ENCODE results near the gene FAHD2A.
"Not testable (repeated sequence)": the region's sequence is repeated elsewhere in the genome, so short reads cannot be mapped to it uniquely, and the experiment has no call there.

FAHD2A gene

DNA sequence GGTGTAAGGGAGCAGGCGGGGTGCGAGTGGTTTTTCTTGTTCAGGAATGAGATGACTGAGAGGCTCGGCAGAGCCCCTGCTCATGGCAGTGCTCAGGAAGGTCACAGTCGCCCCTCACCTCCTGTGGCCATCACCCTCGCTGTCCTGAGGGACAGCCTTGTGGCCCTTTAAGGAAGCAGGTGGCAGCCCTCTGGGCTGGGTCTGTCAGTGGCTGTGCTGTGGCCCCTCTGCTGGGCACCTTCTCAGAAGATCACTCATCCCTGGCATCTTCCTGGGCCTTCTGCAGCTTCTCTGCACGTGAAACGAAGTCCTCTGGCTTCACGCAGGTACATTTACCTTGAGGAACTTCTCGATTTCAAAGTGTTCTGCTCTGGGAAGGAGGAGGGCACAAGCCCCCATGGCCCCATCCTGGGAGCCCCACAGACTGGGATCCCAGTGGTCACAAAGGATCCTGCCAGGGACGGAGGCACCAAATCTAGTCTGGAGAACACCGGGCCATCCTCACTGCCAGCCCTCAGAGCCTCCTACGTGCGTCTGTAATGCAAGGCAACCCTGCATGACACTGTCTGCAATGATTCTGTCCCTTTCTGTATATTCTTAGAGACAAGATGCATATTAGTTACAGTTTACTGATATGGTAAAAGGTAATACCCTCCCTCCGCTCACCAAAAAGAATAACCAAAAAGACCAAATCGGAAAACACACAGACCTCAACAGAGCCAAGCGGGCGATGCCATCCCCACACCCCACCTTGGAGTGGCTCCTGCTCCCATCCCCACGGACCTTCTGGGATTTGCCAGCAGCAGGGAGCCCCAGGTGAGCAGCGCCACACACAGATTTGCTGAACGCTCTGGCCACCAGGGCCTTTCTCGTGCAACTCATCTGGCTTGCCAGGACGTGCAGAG is 25.9 kb upstream of the FAHD2A start:
- Histone ChIP-seq H3K36me3 (ENCODE audit: low read length) (no peaks in the 10 kb centered on the region), H3K4me2 (ENCODE audit: low read depth, low read length, poor library complexity, severe bottlenecking) (no peak overlapping the region), H3K4me3 (ENCODE audit: insufficient read depth, low read length, poor library complexity, severe bottlenecking) (no peak overlapping the region), H3K9me2 (replicated peaks; ENCODE audit: insufficient read depth, low read length) (no peaks in the 10 kb centered on the region), H3K9me3 (ENCODE audit: insufficient read depth, low read length) (no peaks in the 10 kb centered on the region), H3F3A (ENCODE audit: insufficient read depth) (no peaks in the 10 kb centered on the region), H3K27me3 (ENCODE audit: low read length) (no peaks in the 10 kb centered on the region), H2AFZ (ENCODE audit: low read depth, low read length, severe bottlenecking) (no peak overlapping the region), H4K20me1 (ENCODE audit: low read depth, low read length) (no peaks in the 10 kb centered on the region), H3K9ac (ENCODE audit: low read length) (no peak overlapping the region), H3K79me2 (ENCODE audit: insufficient read depth, low read length) (no peaks in the 10 kb centered on the region), H3K27ac (ENCODE audit: low read depth, low read length) (no peak overlapping the region)
- TF ChIP-seq, protein P1, sequence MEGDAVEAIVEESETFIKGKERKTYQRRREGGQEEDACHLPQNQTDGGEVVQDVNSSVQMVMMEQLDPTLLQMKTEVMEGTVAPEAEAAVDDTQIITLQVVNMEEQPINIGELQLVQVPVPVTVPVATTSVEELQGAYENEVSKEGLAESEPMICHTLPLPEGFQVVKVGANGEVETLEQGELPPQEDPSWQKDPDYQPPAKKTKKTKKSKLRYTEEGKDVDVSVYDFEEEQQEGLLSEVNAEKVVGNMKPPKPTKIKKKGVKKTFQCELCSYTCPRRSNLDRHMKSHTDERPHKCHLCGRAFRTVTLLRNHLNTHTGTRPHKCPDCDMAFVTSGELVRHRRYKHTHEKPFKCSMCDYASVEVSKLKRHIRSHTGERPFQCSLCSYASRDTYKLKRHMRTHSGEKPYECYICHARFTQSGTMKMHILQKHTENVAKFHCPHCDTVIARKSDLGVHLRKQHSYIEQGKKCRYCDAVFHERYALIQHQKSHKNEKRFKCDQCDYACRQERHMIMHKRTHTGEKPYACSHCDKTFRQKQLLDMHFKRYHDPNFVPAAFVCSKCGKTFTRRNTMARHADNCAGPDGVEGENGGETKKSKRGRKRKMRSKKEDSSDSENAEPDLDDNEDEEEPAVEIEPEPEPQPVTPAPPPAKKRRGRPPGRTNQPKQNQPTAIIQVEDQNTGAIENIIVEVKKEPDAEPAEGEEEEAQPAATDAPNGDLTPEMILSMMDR (IDR thresholded peaks at IDR 0.05; ENCODE audit: insufficient read depth, low read length, poor library complexity, severe bottlenecking) = no peak
- TF ChIP-seq EZH2phosphoT487 (conservative IDR thresholded peaks at IDR 0.05; ENCODE audit: low read length) = no peak

DNA sequence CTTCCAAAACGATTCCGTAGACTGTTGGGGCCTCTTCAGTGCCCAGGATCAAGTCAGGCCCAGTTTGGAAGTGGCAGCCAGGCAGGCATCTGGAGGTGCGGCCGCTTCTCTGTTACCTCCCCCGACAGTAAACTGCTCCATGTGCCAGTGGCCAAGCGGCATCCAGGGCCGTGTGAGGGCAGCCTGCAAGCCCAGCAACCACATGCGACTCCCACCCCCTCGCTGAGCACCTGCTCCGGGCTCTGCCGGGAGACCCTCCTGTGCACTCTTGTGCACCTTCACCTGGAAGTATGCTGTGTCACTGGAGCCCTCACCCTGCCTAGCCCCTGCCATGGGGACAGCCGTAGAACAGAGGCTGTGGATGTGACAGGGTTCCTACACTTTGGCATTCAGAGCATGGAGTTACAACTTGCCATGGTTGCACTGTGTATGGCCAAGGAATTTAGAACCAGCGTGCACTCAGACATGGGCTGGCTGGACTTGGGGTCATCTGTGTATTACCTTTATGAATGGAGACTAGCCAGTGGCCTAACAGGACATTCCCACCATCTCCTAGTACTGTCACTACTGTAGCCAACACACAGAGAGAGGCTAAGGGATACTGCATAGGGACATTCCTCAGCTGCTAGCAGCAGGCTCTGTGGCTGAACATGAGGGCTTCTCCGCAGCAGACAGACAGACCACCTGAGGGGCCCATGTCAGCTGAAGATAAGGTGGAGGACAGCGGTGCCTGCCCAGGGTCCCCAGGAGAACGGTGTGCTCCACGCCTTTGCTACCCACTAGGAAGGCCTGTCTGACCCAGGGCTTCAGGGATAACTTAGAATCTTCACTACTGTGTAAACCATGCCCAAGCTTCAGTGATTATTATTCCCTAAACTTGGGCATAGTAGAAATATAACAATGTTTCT is 25.0 kb upstream of the FAHD2A start:
- H4K20me1 ChIP-seq (ENCODE audit: low read depth, low read length) = no peaks in the 10 kb centered on the region
- no peak overlapping the region for H3K27ac ChIP-seq (ENCODE audit: low read depth, low read length)
- no peaks in the 10 kb centered on the region for H3K36me3 ChIP-seq (ENCODE audit: low read length)
- H3K9ac ChIP-seq (ENCODE audit: low read length) = no peak overlapping the region
- no peak overlapping the region for H3K4me2 ChIP-seq (ENCODE audit: low read depth, low read length, poor library complexity, severe bottlenecking)
- H3K4me3 ChIP-seq (ENCODE audit: insufficient read depth, low read length, poor library complexity, severe bottlenecking) = no peak overlapping the region
- no peaks in the 10 kb centered on the region for H3K9me2 ChIP-seq (replicated peaks; ENCODE audit: insufficient read depth, low read length)
- TF ChIP-seq, protein P1 (IDR thresholded peaks at IDR 0.05; ENCODE audit: insufficient read depth, low read length, poor library complexity, severe bottlenecking) = no peak
- no peak for TF ChIP-seq EZH2phosphoT487 (conservative IDR thresholded peaks at IDR 0.05; ENCODE audit: low read length)
- no peaks in the 10 kb centered on the region for H3K9me3 ChIP-seq (ENCODE audit: insufficient read depth, low read length)
- H3K79me2 ChIP-seq (ENCODE audit: insufficient read depth, low read length) = no peaks in the 10 kb centered on the region
- no peak overlapping the region for H2AFZ ChIP-seq (ENCODE audit: low read depth, low read length, severe bottlenecking)
- no peaks in the 10 kb centered on the region for H3F3A ChIP-seq (ENCODE audit: insufficient read depth)
- H3K27me3 ChIP-seq (ENCODE audit: low read length) = no peaks in the 10 kb centered on the region

DNA sequence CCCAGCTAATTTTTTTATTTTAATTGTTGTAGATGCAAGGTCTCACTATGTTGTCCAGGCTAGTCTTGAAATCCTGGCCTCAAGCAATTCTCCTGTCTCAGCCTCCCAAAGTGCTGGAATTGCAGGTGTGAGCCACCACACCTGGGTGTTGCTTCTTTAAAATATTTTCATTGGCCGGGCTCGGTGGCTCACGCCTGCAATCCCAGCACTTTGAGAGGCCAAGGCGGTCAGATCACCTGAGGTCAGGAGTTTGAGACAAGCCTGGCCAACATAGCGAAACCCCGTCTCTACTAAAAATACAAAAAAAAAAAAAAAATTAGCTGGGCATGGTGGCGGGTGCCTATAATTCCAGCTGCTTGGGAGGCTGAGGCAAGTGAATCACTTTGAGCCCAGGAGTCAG is 24.2 kb upstream of the FAHD2A start:
- not testable (repeated sequence) for H3K27me3 ChIP-seq (ENCODE audit: low read length); H3K9me2 ChIP-seq (replicated peaks; ENCODE audit: insufficient read depth, low read length)

More for the DNA sequence above, 24.2 kb upstream of the FAHD2A start:
- not testable (repeated sequence) for H2AFZ ChIP-seq (ENCODE audit: low read depth, low read length, severe bottlenecking); H3K79me2 ChIP-seq (ENCODE audit: insufficient read depth, low read length); H4K20me1 ChIP-seq (ENCODE audit: low read depth, low read length); H3K27ac ChIP-seq (ENCODE audit: low read depth, low read length); H3K9ac ChIP-seq (ENCODE audit: low read length); H3K9me3 ChIP-seq (ENCODE audit: insufficient read depth, low read length); H3K4me3 ChIP-seq (ENCODE audit: insufficient read depth, low read length, poor library complexity, severe bottlenecking); H3K36me3 ChIP-seq (ENCODE audit: low read length); H3F3A ChIP-seq (ENCODE audit: insufficient read depth); H3K4me2 ChIP-seq (ENCODE audit: low read depth, low read length, poor library complexity, severe bottlenecking)
